Measurements from ENCODE around the gene RENBP. TPM values are rescaled to one million over a fixed set of nuclear protein-coding genes. Genes with fewer than 3 reads are reported as not detected.
A peak's percentile ranks its signal among the peaks of the same experiment; 100 is the strongest.

Gene RENBP
- total RNA-seq, 1 experiment from 2014 or later = 7.1 TPM

DNA sequence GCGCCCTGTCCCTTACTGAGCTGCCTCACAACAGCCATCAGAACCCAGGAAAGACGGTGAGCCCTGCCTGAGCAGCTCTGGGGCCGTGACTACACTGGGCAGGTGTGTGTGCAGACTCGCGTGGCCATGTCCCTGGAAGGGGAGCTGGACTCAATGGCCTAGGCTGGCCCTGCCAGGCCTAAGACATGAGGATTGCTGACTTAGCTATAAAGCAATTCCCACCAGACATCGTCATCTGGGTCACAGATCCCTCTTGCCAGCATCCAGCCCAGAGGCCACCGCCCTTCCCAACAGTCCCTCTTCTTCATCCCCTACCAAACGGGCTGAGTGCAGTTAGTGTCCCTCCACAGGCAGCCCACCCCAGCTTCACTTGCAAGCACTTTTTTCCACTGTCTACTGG is 13.3 kb downstream of the RENBP start:
- Histone ChIP-seq H3K27ac (ENCODE audit: insufficient read length, low read depth, low read length) (no peak overlapping the region), H3K9me3 (ENCODE audit: control insufficient read depth, low read depth, low read length) (peaks cover 22% of the 10 kb centered on the region), H3K18ac (ENCODE audit: insufficient read length, low read depth, low read length) (no peak overlapping the region)

More for the DNA sequence above, 13.3 kb downstream of the RENBP start:
- Histone ChIP-seq H3K27me3 (ENCODE audit: insufficient read depth, low read length) (no peaks in the 10 kb centered on the region), H3K4ac (ENCODE audit: low read depth, low read length) (no peak overlapping the region), H2BK120ac (ENCODE audit: low read depth, low read length, poor library complexity, severe bottlenecking) (no peak overlapping the region), H4K20me1 (ENCODE audit: control insufficient read depth, insufficient read depth, insufficient read length) (no peaks in the 10 kb centered on the region), H2BK20ac (ENCODE audit: low read depth, low read length, poor library complexity, severe bottlenecking) (no peak overlapping the region), H3K4me2 (ENCODE audit: insufficient read depth, insufficient read length, low read length) (no peak overlapping the region), H2BK12ac (ENCODE audit: insufficient read length, low read depth, low read length) (no peak overlapping the region), H3K79me2 (ENCODE audit: insufficient read depth, low read length) (no peaks in the 10 kb centered on the region; the same call in 1 of the 2 replicates), H2AK5ac (ENCODE audit: insufficient read length, low read length) (no peak overlapping the region), H3K4me1 (ENCODE audit: insufficient read depth, low read length) (no peaks in the 10 kb centered on the region), H3K23ac (ENCODE audit: insufficient read length, low read depth, low read length) (no peak overlapping the region), H2BK15ac (ENCODE audit: low read depth, low read length) (no peak overlapping the region), H3K79me1 (ENCODE audit: insufficient read depth, low read depth, low read length, poor library complexity, severe bottlenecking) (no peaks in the 10 kb centered on the region), H4K5ac (ENCODE audit: insufficient read length, low read depth, low read length) (no peak overlapping the region), H4K8ac (replicated peaks; ENCODE audit: insufficient read length, low read depth, low read length) (no peak overlapping the region), H3K23me2 (ENCODE audit: insufficient read length, low read depth, low read length, poor library complexity, severe bottlenecking) (peaks cover 21% of the 10 kb centered on the region), H4K91ac (ENCODE audit: insufficient read length, low read depth, low read length) (no peak overlapping the region), H3K9ac (ENCODE audit: extremely low read depth, insufficient read length, low read length) (no peak overlapping the region), H2AFZ (ENCODE audit: low read length) (no peak overlapping the region), H3K56ac (ENCODE audit: insufficient read length, low read depth, low read length) (no peak overlapping the region), H3T11ph (ENCODE audit: low read length) (no peak overlapping the region), H3K14ac (ENCODE audit: insufficient read depth, low read length) (no peak overlapping the region), H2BK5ac (ENCODE audit: insufficient read length, low read length) (no peak overlapping the region)
- H3K27ac Mint-ChIP-seq = peak overlapping the region in 1 of 3 experiments; percentile 60; a peak in 1 of 7 replicates
- WGBS (ENCODE audit: extremely low coverage, insufficient read length, low lambda C conversion rate) = no CpG with 5 or more reads among the region's 8 CpGs
- peak overlapping the region in 1 of 2 experiments; percentile 4; a peak in 1 of 5 replicates for H3K4me3 Mint-ChIP-seq
- peaks cover 19 to 47% (median 26%) of the 10 kb centered on the region in 3 experiments for H3K36me3 Mint-ChIP-seq (ENCODE audit: insufficient read depth in 1 of 3, low read depth in 3 of 3)
- H3K27me3 Mint-ChIP-seq (ENCODE audit: low read depth) = no peaks in the 10 kb centered on the region
- TF ChIP-seq, protein P1, sequence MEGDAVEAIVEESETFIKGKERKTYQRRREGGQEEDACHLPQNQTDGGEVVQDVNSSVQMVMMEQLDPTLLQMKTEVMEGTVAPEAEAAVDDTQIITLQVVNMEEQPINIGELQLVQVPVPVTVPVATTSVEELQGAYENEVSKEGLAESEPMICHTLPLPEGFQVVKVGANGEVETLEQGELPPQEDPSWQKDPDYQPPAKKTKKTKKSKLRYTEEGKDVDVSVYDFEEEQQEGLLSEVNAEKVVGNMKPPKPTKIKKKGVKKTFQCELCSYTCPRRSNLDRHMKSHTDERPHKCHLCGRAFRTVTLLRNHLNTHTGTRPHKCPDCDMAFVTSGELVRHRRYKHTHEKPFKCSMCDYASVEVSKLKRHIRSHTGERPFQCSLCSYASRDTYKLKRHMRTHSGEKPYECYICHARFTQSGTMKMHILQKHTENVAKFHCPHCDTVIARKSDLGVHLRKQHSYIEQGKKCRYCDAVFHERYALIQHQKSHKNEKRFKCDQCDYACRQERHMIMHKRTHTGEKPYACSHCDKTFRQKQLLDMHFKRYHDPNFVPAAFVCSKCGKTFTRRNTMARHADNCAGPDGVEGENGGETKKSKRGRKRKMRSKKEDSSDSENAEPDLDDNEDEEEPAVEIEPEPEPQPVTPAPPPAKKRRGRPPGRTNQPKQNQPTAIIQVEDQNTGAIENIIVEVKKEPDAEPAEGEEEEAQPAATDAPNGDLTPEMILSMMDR (conservative IDR thresholded peaks at IDR 0.05) = no peak
- H3K9me3 Mint-ChIP-seq = peaks cover 54 to 66% of the 10 kb centered on the region in 2 experiments
- DNase-seq = no peak
- H3K4me1 Mint-ChIP-seq = peaks cover 2 to 32% of the 10 kb centered on the region in 2 experiments
